GM12865 (cell line): ENCODE measurements around the gene KDM3B.
A peak's percentile ranks its signal among the peaks of the same experiment; 100 is the strongest.

ENCODE experiments used
- DNase-seq: peaks from one replicate; pipeline ENCODE4 v3.0.0; 2010; ENCODE audit warnings: low read depth
- H3K4me3 ChIP-seq: 2 replicates; pipeline ENCODE4 v1.5.1; 2011; ENCODE audit warnings: mild to moderate bottlenecking, low read depth, low read length, control low read depth
- CTCF ChIP-seq: IDR thresholded peaks from 2 replicates; pipeline ENCODE4 v1.5.1; 2011; ENCODE audit warnings: low read length, control low read depth, low read depth, inconsistent platforms; ENCODE audit not compliant: insufficient read depth; ENCODE audit errors: missing control alignments

Gene KDM3B

GRCh38 chr5:138444078-138444773 is 91.7 kb downstream of the KDM3B start:
- no peak overlapping the region for H3K4me3 ChIP-seq
- no peak for DNase-seq
- TF ChIP-seq CTCF: no peak

- no peak for TF ChIP-seq CTCF
- no peak overlapping the region for H3K4me3 ChIP-seq
These were observed 92.5 kb downstream of the KDM3B start for GRCh38 chr5:138444774-138445546.

GRCh38 chr5:138445547-138446271 is 93.2 kb downstream of the KDM3B start:
- DNase-seq: no peak
- TF ChIP-seq CTCF: no peak
- no peak overlapping the region for H3K4me3 ChIP-seq

More at GRCh38 chr5:138444774-138445546, 92.5 kb downstream of the KDM3B start:
- DNase-seq: no peak

DNA sequence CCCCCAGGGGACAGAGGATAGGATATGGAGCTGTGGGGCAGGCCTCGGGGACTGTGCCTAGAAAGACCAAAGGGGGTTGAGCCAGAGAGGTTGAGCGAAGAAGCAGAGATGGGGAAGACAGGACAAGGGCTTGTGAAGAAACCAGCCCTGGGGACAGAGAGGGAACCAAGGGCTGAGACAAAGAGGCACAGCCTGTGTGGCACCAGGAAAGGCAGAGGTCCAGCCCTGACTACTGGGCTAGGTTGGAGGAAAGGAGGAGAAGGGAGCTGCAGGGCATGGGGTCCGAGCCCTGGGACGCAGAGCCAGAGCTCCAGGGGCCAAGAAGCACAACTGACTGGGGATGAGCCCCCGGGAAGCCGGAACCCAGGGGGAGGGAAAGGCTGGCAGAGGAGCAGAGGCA is 95.6 kb downstream of the KDM3B start:
- H3K4me3 ChIP-seq: no peak overlapping the region
- no peak for DNase-seq
- no peak for TF ChIP-seq CTCF

DNA sequence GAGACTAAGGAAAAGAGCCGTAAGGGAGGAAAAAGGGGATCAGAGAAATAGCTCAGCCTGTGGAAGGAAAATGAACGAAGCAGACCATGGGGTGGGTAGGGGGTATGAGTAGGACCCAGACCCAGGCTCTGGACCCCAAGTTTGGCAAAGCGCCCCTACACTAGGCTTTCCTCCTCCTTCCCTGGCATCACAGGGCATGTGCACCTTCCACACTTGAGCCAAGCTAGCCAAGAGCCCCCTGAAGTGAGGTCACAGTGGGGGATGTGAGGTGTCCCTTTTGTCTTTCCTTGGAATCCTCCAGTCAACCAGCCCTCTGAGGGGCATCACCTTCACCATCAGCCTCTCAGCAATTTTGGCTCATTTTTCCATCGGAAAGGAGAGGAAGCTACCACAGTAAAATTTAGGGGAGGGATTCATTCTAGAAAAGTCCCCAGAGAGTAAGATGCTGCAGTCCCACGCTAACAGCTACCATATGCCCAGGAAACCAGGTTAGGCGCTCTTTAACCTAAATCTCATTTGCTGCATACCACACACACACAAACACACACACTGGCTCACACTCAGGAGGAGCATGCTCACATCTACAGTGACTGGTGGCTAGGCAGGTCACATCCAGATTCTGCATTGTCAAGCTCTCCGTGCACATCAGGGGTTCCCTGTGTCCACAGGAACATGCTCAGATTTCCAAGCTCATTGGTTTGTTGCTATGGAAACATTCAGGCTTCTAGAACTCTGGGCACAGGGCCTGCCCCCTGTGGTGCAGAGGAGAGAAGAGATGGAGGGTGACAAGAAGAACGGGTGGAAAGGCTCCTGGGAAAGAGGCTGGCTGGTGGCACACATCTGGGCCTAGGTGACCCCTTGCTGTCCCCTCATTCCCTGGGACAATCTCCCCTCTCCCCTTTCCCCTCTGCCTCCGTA is 96.3 kb downstream of the KDM3B start:
- DNase-seq: peak; percentile 15
- TF ChIP-seq CTCF: no peak

More for the DNA sequence above, 96.3 kb downstream of the KDM3B start:
- no peak overlapping the region for H3K4me3 ChIP-seq
